Stimulated activated memory B cell treated with anti-CD40 and anti-IgM and Interleukin-4, amounts not matched to agents 10 μg/mL and 1 μg/mL and 100 μg/mL, for 72 hours (primary cell): Measurements from ENCODE around the gene IL6R.

Source experiments
- ATAC-seq: fragments of 150-1000 bp; cut with Tn5 transposase; 2 replicates; pipeline ENCODE4 v1.10.0; 2021
- H3K27ac Mint-ChIP-seq: one replicate; pipeline ENCODE4 v1.8.0; 2022; ENCODE audit warnings: mild to moderate bottlenecking, mixed read lengths
- H3K27me3 Mint-ChIP-seq: one replicate; pipeline ENCODE4 v1.8.0; 2022; ENCODE audit warnings: mixed read lengths
- H3K36me3 Mint-ChIP-seq: one replicate; pipeline ENCODE4 v1.8.0; 2022; ENCODE audit warnings: mixed read lengths
- H3K4me1 Mint-ChIP-seq: one replicate; pipeline ENCODE4 v1.8.0; 2022; ENCODE audit warnings: mixed read lengths
- H3K4me3 Mint-ChIP-seq: one replicate; pipeline ENCODE4 v1.8.0; 2022; ENCODE audit warnings: mild to moderate bottlenecking, moderate library complexity, mixed read lengths
- H3K9me3 Mint-ChIP-seq: one replicate; pipeline ENCODE4 v1.8.0; 2022; ENCODE audit warnings: mixed read lengths

Gene IL6R

DNA sequence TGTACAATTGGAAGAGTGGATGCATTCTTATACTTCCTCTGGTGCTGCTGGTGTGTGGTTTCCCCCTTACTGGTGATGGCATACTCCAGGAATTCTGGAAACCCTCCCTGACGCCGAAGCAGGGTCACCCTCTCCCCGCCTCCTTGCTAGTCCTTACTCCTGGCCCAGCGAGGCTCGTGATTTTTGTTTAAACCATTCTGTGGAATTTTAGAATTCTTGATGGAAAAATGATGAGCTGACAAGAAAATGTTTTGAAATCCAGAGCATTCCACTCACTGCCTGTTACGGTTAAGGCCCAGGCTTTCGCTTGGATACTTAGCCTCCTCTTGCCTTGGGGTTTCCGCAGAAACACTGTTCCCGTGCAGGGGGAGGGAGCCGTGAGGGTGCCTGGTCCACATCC is 41.1 kb downstream of the IL6R start:
- Mint-ChIP-seq H3K4me3 (no peak overlapping the region), H3K4me1 (peaks cover 17% of the 10 kb centered on the region), H3K27ac (no peak overlapping the region), H3K9me3 (no peaks in the 10 kb centered on the region), H3K36me3 (peaks cover 33% of the 10 kb centered on the region), H3K27me3 (no peaks in the 10 kb centered on the region)
- no peak for ATAC-seq

DNA sequence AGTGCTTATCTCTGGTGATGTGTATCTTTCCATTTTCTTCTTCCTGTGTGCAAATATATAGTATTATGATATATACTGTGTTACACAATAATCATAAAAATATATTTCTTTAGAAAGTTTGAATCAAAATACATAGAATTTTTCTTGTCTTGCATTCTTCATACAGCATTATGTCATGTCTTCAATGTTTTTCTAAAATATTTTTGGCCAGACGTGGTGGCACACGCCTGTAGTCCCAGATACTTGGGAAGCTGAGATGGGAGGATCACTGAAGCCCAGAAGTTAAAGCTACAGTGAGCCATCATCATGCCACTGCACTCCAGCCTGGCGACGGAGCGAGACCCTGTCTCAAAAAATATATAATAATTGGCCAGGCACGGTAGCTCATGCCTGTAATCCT is 41.6 kb downstream of the IL6R start:
- H3K9me3 Mint-ChIP-seq: no peaks in the 10 kb centered on the region
- no peak overlapping the region for H3K4me3 Mint-ChIP-seq
- H3K27me3 Mint-ChIP-seq: no peaks in the 10 kb centered on the region
- H3K36me3 Mint-ChIP-seq: peaks cover 36% of the 10 kb centered on the region
- ATAC-seq: no peak
- H3K4me1 Mint-ChIP-seq: peaks cover 12% of the 10 kb centered on the region
- H3K27ac Mint-ChIP-seq: no peak overlapping the region

DNA sequence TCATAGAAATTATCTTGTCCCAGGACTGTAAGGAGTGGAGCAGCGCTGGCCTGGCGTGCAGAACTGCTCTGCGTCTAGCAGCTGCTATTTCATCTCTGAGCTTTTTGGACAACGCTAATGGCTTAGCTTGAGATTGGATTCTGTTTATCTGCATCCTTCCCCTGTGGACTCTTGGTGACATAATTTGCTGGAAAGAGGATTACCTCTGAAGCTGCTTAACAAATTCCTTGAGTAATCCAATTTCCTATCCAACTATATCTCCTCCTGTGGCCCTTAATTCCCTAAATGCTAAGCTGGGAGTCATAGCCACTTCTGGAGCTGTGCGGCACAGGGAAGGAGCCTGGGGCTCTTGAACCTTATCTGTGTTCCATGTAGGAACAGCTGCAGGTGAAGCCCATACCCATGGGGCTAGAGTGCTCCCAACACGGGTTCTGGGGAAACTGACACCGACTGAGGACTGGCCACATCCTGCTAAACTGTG is 43.2 kb downstream of the IL6R start:
- H3K36me3 Mint-ChIP-seq: peaks cover 47% of the 10 kb centered on the region
- no peak for ATAC-seq
- peaks cover 9% of the 10 kb centered on the region for H3K4me1 Mint-ChIP-seq
- H3K27ac Mint-ChIP-seq: no peak overlapping the region
- H3K27me3 Mint-ChIP-seq: no peaks in the 10 kb centered on the region
- no peak overlapping the region for H3K4me3 Mint-ChIP-seq
- H3K9me3 Mint-ChIP-seq: no peaks in the 10 kb centered on the region

DNA sequence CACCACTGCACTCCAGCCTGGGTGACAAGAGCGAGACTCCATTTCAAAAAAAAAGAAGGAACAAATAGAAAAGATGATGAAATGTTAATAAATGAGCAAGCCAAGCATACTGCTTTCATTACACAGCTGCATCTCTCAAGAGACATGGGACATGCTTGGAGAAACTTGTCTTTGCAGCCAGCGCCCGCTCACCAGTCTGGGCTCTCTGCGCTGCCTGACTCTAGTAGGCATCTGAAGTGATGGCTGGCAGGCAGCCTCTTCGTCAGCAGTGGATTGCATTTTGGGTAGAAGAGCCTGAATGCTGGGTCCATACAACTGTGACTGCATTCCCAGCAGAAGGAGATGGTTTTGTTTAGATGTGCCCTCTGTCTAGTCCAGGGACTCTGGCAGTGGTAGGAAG is 48.0 kb downstream of the IL6R start:
- Mint-ChIP-seq H3K27me3 (no peaks in the 10 kb centered on the region), H3K4me1 (peaks cover 16% of the 10 kb centered on the region), H3K36me3 (peaks cover 53% of the 10 kb centered on the region), H3K9me3 (no peaks in the 10 kb centered on the region), H3K4me3 (no peak overlapping the region), H3K27ac (no peak overlapping the region)
- no peak for ATAC-seq

DNA sequence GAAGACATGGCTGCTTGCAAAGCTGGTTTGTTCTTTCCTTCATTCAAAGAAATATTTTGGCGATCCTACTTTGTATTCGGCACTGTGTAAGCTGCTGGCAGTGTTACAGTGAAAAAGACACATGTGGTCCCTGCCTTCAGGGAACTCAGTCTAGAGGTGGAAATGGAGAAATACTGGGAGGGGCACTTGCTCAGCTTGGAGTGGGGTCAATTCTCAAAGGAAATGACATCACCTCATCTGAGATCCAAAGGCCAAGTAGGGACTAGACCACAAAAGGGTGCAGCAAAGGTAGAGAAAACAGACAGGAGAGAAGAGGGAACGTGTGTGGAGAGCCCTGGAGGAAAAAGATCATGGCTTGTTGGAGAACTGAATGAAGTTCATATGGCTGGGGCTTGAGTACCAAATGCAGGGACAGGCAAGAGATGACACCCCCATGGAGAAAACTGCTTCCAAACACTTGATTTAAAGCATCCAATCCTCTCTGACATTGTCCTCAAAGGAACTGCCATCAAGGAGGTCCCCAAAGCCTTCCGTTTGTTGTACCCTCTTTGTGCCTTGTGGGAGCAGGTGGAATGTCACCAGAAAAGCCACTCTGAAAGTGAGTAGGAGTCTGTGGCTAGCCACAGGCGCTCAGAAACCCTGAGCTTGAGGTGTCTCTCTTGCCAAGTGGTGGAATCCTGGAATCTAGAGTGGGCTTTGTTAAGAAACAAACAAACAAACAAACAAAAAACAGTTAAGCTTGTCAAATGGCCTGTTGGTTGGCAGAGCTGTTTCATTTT is 48.6 kb downstream of the IL6R start:
- H3K4me3 Mint-ChIP-seq: no peak overlapping the region
- no peak overlapping the region for H3K27ac Mint-ChIP-seq
- H3K36me3 Mint-ChIP-seq: peaks cover 53% of the 10 kb centered on the region
- ATAC-seq: no peak
- no peaks in the 10 kb centered on the region for H3K9me3 Mint-ChIP-seq
- no peaks in the 10 kb centered on the region for H3K27me3 Mint-ChIP-seq
- peaks cover 16% of the 10 kb centered on the region for H3K4me1 Mint-ChIP-seq

DNA sequence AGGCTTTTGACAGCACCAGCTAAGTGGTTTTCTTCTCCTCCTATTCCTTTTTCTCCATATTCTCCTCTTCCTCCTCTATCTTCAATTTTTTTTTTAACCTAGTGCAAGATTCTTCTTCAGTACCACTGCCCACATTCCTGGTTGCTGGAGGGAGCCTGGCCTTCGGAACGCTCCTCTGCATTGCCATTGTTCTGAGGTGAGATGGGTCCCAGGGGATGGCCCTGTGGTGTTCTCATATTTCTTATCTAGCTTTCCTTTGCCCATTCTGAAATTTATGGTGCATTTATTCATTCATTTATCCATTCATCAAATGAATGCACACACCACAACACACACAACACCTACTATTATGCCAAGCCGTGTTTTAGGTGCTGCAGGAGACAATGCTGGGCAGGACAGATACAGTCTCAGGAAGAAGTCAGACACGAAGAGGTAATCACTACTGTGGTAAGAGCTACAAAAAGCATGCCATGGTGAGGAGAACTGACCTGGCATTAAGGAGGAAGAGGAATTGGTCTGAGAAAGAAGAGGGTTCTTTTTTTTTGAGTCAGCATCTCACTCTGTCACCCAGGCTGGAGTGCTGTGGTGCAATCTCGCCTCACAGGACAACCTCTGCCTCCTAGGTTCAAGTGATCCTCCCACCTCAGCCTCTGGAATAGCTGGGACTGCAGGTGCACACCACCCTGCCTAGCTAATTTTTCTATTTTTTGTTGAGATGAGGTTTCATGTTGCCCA is 49.4 kb downstream of the IL6R start:
- H3K4me1 Mint-ChIP-seq: peaks cover 16% of the 10 kb centered on the region
- H3K9me3 Mint-ChIP-seq: no peaks in the 10 kb centered on the region
- ATAC-seq: peak; percentile 47
- H3K27ac Mint-ChIP-seq: no peak overlapping the region
- peaks cover 51% of the 10 kb centered on the region for H3K36me3 Mint-ChIP-seq
- H3K27me3 Mint-ChIP-seq: no peaks in the 10 kb centered on the region
- no peak overlapping the region for H3K4me3 Mint-ChIP-seq

DNA sequence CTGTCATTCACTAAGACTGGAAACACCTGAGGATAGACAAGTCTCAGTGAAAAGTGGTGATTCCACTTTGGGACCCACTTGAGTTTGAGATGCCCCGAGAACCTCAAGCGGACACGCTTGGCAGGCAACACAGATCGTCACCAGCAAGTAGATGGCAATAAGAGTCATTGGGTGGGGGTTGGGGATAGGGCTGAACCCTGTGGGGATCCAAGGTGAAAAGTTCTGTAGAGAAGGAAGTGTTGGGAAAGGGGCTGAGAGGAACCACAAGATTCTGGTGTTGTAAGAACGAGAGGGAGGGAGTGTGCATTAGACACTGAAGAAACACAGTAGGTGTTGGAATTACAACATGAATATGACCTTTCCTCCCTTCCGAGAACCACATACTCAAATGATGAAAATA is 51.5 kb downstream of the IL6R start:
- Mint-ChIP-seq H3K4me1 (peaks cover 16% of the 10 kb centered on the region), H3K27ac (no peak overlapping the region), H3K9me3 (no peaks in the 10 kb centered on the region), H3K36me3 (peaks cover 38% of the 10 kb centered on the region), H3K4me3 (no peak overlapping the region), H3K27me3 (no peaks in the 10 kb centered on the region)
- no peak for ATAC-seq

DNA sequence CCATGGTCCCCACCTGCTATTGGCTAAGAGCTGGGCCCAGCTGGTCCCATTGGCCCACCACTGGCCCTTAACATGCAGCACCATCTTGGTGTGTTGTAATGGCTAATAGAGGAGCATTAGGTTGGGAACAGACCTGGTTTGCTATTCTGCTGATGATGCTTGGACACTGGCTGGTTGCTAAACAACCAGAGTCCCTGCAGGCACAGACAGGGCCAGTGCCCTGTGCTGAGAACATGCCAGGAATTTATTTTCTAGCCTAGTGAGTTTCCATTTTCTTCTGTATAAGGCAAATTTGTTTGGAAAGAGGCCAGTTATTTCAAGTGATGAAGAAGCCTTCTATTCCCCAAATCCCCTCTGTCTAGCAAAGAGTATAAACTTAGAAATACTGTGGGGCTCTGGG is 53.9 kb downstream of the IL6R start:
- no peak for ATAC-seq
- Mint-ChIP-seq H3K36me3 (peaks cover 17% of the 10 kb centered on the region), H3K27ac (no peak overlapping the region), H3K4me3 (no peak overlapping the region), H3K9me3 (no peaks in the 10 kb centered on the region), H3K27me3 (no peaks in the 10 kb centered on the region), H3K4me1 (peaks cover 6% of the 10 kb centered on the region)

DNA sequence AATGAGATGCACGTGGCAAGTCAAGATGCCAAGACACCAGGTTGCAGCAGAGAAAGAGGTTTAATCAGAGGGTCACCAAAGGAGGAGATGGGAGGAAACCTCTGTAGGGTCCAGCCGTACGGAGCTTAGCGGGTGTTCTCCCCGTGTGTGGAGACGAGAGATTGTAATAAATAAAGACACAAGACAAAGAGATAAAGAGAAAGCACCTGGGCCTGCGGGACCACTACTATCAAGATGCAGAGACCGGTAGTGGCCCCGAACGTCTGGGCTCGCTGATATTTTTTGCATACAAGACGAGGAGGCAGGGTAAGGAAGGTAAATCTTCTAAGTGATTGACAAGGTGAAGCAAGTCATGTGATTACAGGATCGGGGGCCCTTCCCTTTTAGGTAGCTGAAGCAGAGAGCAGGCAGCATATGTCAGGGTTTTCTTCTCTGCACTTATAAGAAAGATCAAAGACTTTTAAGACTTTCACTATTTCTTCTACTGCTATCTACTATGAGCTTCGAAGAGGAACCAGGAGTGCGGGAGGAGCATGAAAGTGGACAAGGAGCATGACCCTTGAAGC is 55.6 kb downstream of the IL6R start:
- ATAC-seq: no peak
- Mint-ChIP-seq H3K36me3 (peaks cover 10% of the 10 kb centered on the region), H3K4me1 (peaks cover 2% of the 10 kb centered on the region), H3K27me3 (no peaks in the 10 kb centered on the region), H3K27ac (no peak overlapping the region), H3K9me3 (no peaks in the 10 kb centered on the region), H3K4me3 (no peak overlapping the region)

DNA sequence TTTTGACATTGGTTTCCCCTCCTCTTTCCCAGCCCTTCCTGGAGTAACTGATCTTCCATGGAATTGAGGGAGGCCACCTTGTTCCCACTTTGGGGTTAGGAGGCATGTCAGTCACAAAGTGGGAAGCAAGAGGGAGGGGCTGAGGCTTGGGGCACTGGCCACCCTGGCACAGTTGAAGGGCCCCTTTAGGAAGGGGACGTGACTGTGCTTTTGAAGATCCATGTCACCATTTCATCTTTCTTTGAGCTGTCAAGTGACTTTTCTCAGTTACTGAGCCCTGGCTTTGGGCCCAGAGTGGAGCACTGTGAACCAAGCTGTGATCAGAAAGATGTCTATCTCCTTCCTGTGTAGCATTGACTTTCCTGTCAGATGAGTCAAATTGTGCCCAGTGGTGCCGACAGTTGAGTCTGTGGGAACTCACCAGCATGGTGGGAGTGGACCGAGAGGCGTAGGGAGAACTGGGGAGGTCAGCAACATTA is 58.4 kb downstream of the IL6R start:
- H3K9me3 Mint-ChIP-seq: no peaks in the 10 kb centered on the region
- no peaks in the 10 kb centered on the region for H3K27me3 Mint-ChIP-seq
- no peak overlapping the region for H3K4me3 Mint-ChIP-seq
- H3K36me3 Mint-ChIP-seq: no peaks in the 10 kb centered on the region
- no peak for ATAC-seq
- peaks cover 20% of the 10 kb centered on the region for H3K4me1 Mint-ChIP-seq
- H3K27ac Mint-ChIP-seq: no peak overlapping the region

DNA sequence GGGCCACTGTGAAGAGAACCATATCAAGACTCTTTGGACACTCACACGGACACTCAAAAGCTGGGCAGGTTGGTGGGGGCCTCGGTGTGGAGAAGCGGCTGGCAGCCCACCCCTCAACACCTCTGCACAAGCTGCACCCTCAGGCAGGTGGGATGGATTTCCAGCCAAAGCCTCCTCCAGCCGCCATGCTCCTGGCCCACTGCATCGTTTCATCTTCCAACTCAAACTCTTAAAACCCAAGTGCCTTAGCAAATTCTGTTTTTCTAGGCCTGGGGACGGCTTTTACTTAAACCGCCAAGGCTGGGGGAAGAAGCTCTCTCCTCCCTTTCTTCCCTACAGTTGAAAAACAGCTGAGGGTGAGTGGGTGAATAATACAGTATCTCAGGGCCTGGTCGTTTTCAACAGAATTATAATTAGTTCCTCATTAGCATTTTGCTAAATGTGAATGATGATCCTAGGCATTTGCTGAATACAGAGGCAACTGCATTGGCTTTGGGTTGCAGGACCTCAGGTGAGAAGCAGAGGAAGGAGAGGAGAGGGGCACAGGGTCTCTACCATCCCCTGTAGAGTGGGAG is 60.6 kb downstream of the IL6R start:
- H3K4me3 Mint-ChIP-seq: peak overlapping the region; percentile 1
- peak overlapping the region; percentile 53 for H3K27ac Mint-ChIP-seq
- peaks cover 20% of the 10 kb centered on the region for H3K4me1 Mint-ChIP-seq
- no peaks in the 10 kb centered on the region for H3K27me3 Mint-ChIP-seq
- H3K9me3 Mint-ChIP-seq: no peaks in the 10 kb centered on the region
- ATAC-seq: no peak
- no peaks in the 10 kb centered on the region for H3K36me3 Mint-ChIP-seq

DNA sequence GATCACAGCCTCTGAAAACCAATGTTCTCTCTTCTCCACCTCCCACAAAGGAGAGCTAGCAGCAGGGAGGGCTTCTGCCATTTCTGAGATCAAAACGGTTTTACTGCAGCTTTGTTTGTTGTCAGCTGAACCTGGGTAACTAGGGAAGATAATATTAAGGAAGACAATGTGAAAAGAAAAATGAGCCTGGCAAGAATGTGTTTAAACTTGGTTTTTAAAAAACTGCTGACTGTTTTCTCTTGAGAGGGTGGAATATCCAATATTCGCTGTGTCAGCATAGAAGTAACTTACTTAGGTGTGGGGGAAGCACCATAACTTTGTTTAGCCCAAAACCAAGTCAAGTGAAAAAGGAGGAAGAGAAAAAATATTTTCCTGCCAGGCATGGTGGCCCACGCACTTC is 61.1 kb downstream of the IL6R start:
- Mint-ChIP-seq H3K4me3 (peak overlapping the region; percentile 1), H3K27ac (peak overlapping the region; percentile 53), H3K4me1 (peaks cover 20% of the 10 kb centered on the region)

DNA sequence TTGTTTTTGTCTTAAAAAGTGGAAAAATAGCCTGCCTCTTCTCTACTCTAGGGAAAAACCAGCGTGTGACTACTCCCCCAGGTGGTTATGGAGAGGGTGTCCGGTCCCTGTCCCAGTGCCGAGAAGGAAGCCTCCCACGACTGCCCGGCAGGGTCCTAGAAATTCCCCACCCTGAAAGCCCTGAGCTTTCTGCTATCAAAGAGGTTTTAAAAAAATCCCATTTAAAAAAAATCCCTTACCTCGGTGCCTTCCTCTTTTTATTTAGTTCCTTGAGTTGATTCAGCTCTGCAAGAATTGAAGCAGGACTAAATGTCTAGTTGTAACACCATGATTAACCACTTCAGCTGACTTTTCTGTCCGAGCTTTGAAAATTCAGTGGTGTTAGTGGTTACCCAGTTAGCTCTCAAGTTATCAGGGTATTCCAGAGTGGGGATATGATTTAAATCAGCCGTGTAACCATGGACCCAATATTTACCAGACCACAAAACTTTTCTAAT is 61.8 kb downstream of the IL6R start:
- no peak overlapping the region for H3K4me3 Mint-ChIP-seq

More for the DNA sequence above, 61.1 kb downstream of the IL6R start:
- Mint-ChIP-seq H3K9me3 (no peaks in the 10 kb centered on the region), H3K36me3 (no peaks in the 10 kb centered on the region), H3K27me3 (no peaks in the 10 kb centered on the region)
- ATAC-seq: no peak

DNA sequence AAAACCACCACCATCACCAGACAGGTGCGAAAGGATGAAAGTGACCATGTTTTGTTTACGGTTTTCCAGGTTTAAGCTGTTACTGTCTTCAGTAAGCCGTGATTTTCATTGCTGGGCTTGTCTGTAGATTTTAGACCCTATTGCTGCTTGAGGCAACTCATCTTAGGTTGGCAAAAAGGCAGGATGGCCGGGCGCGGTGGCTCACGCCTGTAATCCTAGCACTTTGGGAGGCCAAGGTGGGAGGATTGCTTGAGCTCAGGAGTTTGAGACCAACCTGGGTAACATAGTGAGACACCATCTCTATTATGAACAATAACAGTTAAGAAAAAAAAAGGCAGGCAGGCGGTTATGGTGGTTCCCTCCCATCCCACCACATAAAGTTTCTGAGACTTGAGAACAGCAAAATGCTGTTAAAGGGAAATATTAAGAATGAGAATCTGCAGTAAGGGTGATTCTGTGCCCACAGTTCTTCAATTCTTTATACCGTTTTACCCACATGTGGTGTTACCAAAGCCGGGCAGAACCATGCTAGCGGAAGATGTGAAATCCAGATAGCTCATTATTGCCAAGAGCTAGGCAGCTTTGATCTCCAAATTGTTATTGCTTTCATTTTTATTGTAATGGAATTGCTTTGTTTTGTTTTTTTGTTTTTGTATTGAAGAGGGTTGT is 62.4 kb downstream of the IL6R start:
- Mint-ChIP-seq H3K27ac (peak overlapping the region; percentile 53), H3K4me1 (peaks cover 20% of the 10 kb centered on the region), H3K4me3 (no peak overlapping the region), H3K36me3 (no peaks in the 10 kb centered on the region), H3K9me3 (no peaks in the 10 kb centered on the region), H3K27me3 (no peaks in the 10 kb centered on the region)
- ATAC-seq: no peak

More for the DNA sequence above, 61.8 kb downstream of the IL6R start:
- H3K27me3 Mint-ChIP-seq: no peaks in the 10 kb centered on the region
- no peaks in the 10 kb centered on the region for H3K36me3 Mint-ChIP-seq
- H3K9me3 Mint-ChIP-seq: no peaks in the 10 kb centered on the region
- H3K27ac Mint-ChIP-seq: peak overlapping the region; percentile 53
- H3K4me1 Mint-ChIP-seq: peaks cover 20% of the 10 kb centered on the region
- peak; percentile 47 for ATAC-seq
